Psoas muscle (tissue), 8 donors: Measurements from ENCODE around the gene NPM3. TPM values are rescaled to one million over a fixed set of nuclear protein-coding genes. Genes with fewer than 3 reads are reported as not detected.
A peak's percentile ranks its signal among the peaks of the same experiment; 100 is the strongest.

ENCODE experiments used
- ATAC-seq, 4 donors: fragments of 200-7000 bp; cut with Tn5 transposase; one replicate each; pipeline ENCODE4 v1.9.1; 2020; ENCODE audit warnings: moderate library complexity in 3 of 4, mild to moderate bottlenecking in 2 of 4
- DNase-seq, 2 donors: peaks; one replicate each; pipeline ENCODE4 v3.0.0-alpha.2; 2020
- H3K27ac ChIP-seq: fragments of 200-600 bp; one replicate; pipeline ENCODE4 v1.8.0; 2022
- H3K27me3 ChIP-seq, 3 donors: fragments of 200-600 bp in 1 of 3; one replicate each; pipeline versions ENCODE4 v1.6.1 to v1.8.0; 2013 to 2022; ENCODE audit warnings: low read length in 2 of 3, mild to moderate bottlenecking in 2 of 3, moderate library complexity in 1 of 3; ENCODE audit not compliant: insufficient read depth in 3 of 3
- H3K36me3 ChIP-seq, 2 donors: fragments of 200-600 bp in 1 of 2; one replicate each; pipeline versions ENCODE4 v1.6.1 to v1.8.0; 2013 to 2022; ENCODE audit warnings: low read depth in 1 of 2, mild to moderate bottlenecking in 1 of 2, moderate library complexity in 1 of 2; ENCODE audit not compliant: insufficient read depth in 1 of 2
- H3K4me1 ChIP-seq: fragments of 200-600 bp; one replicate; pipeline ENCODE4 v1.8.0; 2022
- H3K4me3 ChIP-seq: fragments of 200-600 bp; one replicate; pipeline ENCODE4 v1.8.0; 2022; ENCODE audit warnings: mild to moderate bottlenecking
- H3K9me3 ChIP-seq: fragments of 200-600 bp; one replicate; pipeline ENCODE4 v1.8.0; 2022
- WGBS, 3 donors: extraction: QIAGEN DNeasy Blood & Tissue Kit; methylation state at CpG; one replicate each; pipeline versions ENCODE4 v1.1.6 to v1.1.7; 2013; 5-methylcytosine and 5-hydroxymethylcytosine counted together
- intact Hi-C, 2 donors: fragments of 100-400 bp; cut with DNase I; formaldehyde crosslinking; loops; one replicate each; pipeline versions ENCODE4 v1.11.0 to v1.14.2; 2022
- polyA plus RNA-seq, 3 donors: library from polyadenylated mRNA; stranded (reverse); fragments of 200-250 nt; gene quantifications; one replicate each; pipeline ENCODE4 v1.2.3, GENCODE V29; 2013
- total RNA-seq, 4 donors: library from RNA; stranded (reverse); fragmentation: NEBNext Ultra II Directional in 2 of 4; extraction: Animal tissue kit (Norgen Biotek cat#: 25700) in 2 of 4; gene quantifications; one replicate each; pipeline versions ENCODE4 v1.2.1 to v1.2.4, GENCODE V29; 2021 to 2023
- TF ChIP-seq, protein P1 (sequence below): fragments of 200-600 bp; IDR thresholded peaks from one replicate; pipeline ENCODE4 v1.8.0; 2022; ENCODE audit warnings: antibody characterized with exemption
- donor health status: healthy with polysubstance abuse.
- donor health status: DM: no; HTN: no; CAD: no; lungs with moderate emphysema.
- donor health status: Bipolar disorder and iron deficiency.
- donor health status: healthy.
- donor health status: DM: yes; HTN: yes; CAD: no.
- donor health status: DM: no; HTN: no; CAD: no.
- donor health status: DM: no; HTN: no; CAD: no.
- donor health status: DM: yes; HTN: yes; CAD: no.

Gene NPM3
- total and polyA plus RNA-seq, 7 donors: 12.3 to 52.6 (median 18.5) TPM

DNA sequence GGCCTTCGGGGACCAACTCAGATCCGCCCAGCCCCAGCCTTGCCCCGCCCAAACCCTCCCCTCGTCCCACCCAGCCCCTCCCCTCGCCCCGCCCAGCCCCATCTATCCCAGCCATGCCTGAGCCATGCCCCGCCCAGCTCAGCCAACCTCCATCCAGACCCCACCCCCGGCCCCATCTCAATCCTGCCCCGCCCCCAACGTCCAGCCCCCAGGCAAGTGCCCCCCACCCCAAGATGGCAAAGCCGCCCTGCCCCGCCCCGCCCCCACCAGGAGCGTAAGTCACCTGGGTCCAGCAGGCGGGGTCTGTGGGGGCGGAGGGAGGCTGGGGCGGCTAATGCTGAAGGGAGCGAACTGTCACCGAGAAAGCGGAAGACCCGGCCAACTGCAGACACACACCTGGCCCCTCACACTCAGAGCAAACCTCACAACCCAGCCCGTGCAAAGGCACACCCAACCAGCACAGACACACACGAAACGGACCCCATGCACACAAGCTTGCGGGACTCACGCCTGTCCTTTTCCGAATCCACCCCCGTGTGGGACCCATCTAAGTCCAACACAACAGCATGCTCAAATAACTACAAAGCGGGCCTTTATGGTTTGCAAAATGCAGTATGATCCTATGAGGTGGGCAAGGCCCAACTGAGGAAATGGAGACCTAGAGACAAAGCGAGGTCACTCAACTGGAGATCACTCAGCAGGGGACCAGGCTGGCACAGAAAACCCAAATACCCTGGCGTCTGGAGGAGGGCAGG lies 46.5 kb upstream of the NPM3 start:
- Histone ChIP-seq H3K27me3 (no peaks in the 10 kb centered on the region), H3K4me3 (peak overlapping the region; percentile 68), H3K9me3 (no peaks in the 10 kb centered on the region), H3K36me3 (peaks cover 0 to 19% of the 10 kb centered on the region in 2 donors), H3K4me1 (peaks cover 7% of the 10 kb centered on the region), H3K27ac (peak overlapping the region; percentile 46)
- TF ChIP-seq, protein P1, sequence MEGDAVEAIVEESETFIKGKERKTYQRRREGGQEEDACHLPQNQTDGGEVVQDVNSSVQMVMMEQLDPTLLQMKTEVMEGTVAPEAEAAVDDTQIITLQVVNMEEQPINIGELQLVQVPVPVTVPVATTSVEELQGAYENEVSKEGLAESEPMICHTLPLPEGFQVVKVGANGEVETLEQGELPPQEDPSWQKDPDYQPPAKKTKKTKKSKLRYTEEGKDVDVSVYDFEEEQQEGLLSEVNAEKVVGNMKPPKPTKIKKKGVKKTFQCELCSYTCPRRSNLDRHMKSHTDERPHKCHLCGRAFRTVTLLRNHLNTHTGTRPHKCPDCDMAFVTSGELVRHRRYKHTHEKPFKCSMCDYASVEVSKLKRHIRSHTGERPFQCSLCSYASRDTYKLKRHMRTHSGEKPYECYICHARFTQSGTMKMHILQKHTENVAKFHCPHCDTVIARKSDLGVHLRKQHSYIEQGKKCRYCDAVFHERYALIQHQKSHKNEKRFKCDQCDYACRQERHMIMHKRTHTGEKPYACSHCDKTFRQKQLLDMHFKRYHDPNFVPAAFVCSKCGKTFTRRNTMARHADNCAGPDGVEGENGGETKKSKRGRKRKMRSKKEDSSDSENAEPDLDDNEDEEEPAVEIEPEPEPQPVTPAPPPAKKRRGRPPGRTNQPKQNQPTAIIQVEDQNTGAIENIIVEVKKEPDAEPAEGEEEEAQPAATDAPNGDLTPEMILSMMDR: no peak
- peak; percentile 53 to 67 for DNase-seq
- 29 to 32% (median 29%) methylated on average over 21 to 31 of the region's 31 CpGs for WGBS, 3 donors
- ATAC-seq: peak in 1 of 4 donors; percentile 16
- intact Hi-C loops: no loop called here

- intact Hi-C loops: no loop called here
- H3K27me3 ChIP-seq: no peaks in the 10 kb centered on the region
- peak overlapping the region; percentile 44 for H3K4me3 ChIP-seq
- ATAC-seq: no peak
- H3K9me3 ChIP-seq: no peaks in the 10 kb centered on the region
- WGBS, 3 donors: 48 to 59% (median 56%) methylated on average over 38 to 39 of the region's 39 CpGs
- H3K36me3 ChIP-seq: peaks cover 0 to 19% of the 10 kb centered on the region in 2 donors
- peaks cover 7% of the 10 kb centered on the region for H3K4me1 ChIP-seq
- H3K27ac ChIP-seq: no peak overlapping the region
- TF ChIP-seq, protein P1: no peak
- DNase-seq: peak; percentile 38 to 65
Observed at GRCh38 chr10:101828766-101829551, 45.7 kb upstream of the NPM3 start.

- intact Hi-C loops: no loop called here
- Histone ChIP-seq H3K9me3 (no peaks in the 10 kb centered on the region), H3K4me1 (peaks cover 7% of the 10 kb centered on the region), H3K4me3 (no peak overlapping the region), H3K36me3 (peaks cover 0 to 19% of the 10 kb centered on the region in 2 donors), H3K27ac (no peak overlapping the region), H3K27me3 (no peaks in the 10 kb centered on the region)
- no peak for ATAC-seq
- 91 to 94% (median 92%) methylated on average over 10 of the region's 10 CpGs for WGBS, 3 donors
- DNase-seq: no peak
- TF ChIP-seq, protein P1: no peak
Observed at GRCh38 chr10:101827919-101828600, 44.8 kb upstream of the NPM3 start.

DNA sequence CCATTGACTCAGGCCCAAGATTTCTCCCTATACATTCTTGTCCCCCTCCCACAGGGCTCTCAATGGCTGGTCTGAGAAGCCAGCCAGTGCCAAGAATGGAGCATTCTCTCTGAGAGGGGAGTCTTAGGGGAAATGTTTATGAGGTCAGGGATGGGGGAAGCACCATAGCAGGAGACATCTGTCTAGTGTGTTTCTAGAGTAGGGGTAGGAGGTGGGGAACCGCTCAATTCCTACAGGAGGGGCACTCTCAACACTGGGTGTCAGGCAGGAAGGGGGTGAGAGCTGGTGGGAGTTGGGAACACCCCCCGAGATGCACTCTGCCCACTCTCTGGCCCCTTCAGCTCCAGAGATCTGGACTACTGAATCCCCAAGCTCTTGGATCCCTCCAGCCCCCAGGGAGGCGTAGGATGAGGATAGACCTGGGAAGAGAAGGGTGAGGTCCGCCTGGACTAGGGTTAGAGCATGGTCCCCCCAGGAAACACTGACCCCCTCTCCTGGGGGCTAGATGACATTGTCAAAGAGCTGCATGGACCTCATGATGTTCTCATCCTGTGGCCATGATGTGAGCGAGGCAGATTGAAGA lies 43.7 kb upstream of the NPM3 start:
- 86 to 95% (median 92%) methylated on average over 5 of the region's 5 CpGs for WGBS, 3 donors
- TF ChIP-seq, protein P1: no peak
- H3K4me3 ChIP-seq: no peak overlapping the region
- DNase-seq (no peak), ATAC-seq (no peak)
- H3K27ac ChIP-seq: no peak overlapping the region
- peaks cover 0 to 19% of the 10 kb centered on the region in 2 donors for H3K36me3 ChIP-seq
- H3K9me3 ChIP-seq: no peaks in the 10 kb centered on the region
- no peaks in the 10 kb centered on the region for H3K27me3 ChIP-seq
- intact Hi-C loops: no loop called here
- peaks cover 7% of the 10 kb centered on the region for H3K4me1 ChIP-seq
